ENCODE measurements around the gene NFATC2. TPM values are rescaled to one million over a fixed set of nuclear protein-coding genes. Genes with fewer than 3 reads are reported as not detected.

The NFATC2 gene
- total RNA-seq, 3 donors from 2014 or later = 6.2 to 7.3 (median 7.2) TPM

GRCh38 chr20:51452091-51452613, 90.4 kb downstream of the NFATC2 start:
- peaks cover 11% of the 10 kb centered on the region for H3K4me1 ChIP-seq (ENCODE audit: low read depth)
- intact Hi-C loops (cut with DNase I, micrococcal nuclease) = no loop called here
- no peaks in the 10 kb centered on the region for H3K9me3 ChIP-seq
- TF ChIP-seq, protein P1, sequence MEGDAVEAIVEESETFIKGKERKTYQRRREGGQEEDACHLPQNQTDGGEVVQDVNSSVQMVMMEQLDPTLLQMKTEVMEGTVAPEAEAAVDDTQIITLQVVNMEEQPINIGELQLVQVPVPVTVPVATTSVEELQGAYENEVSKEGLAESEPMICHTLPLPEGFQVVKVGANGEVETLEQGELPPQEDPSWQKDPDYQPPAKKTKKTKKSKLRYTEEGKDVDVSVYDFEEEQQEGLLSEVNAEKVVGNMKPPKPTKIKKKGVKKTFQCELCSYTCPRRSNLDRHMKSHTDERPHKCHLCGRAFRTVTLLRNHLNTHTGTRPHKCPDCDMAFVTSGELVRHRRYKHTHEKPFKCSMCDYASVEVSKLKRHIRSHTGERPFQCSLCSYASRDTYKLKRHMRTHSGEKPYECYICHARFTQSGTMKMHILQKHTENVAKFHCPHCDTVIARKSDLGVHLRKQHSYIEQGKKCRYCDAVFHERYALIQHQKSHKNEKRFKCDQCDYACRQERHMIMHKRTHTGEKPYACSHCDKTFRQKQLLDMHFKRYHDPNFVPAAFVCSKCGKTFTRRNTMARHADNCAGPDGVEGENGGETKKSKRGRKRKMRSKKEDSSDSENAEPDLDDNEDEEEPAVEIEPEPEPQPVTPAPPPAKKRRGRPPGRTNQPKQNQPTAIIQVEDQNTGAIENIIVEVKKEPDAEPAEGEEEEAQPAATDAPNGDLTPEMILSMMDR (IDR thresholded peaks at IDR 0.05) = no peak
- ATAC-seq (no peak), DNase-seq (no peak)
- H3K36me3 ChIP-seq (ENCODE audit: low read depth) = no peaks in the 10 kb centered on the region
- no peak overlapping the region for H3K4me3 ChIP-seq

DNA sequence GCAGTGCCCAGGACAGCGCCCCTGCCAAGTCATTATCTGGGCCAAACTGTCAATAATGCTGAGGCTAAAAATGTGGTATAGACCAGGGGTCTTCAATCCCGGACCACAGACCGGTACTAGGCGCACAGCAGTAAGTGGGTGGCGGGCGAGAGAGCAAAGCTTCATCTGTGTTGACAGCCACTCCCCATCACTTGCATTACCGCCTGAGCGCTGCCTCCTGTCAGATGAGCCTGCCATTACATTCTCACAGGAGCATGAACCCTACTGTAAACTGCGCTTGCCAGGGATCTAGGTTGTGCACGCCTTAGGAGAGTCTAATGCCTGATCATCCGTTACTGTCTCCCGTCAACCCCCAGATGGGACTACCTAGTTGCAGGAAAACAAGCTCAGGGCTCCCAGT, 91.0 kb downstream of the NFATC2 start:
- Histone ChIP-seq H3K4me3 (no peak overlapping the region), H3K4me1 (ENCODE audit: low read depth) (peaks cover 5% of the 10 kb centered on the region), H3K36me3 (ENCODE audit: low read depth) (no peaks in the 10 kb centered on the region), H3K9me3 (no peaks in the 10 kb centered on the region)
- no peak for DNase-seq
- TF ChIP-seq, protein P1 (IDR thresholded peaks at IDR 0.05) = no peak
- ATAC-seq = no peak
- intact Hi-C loops (cut with DNase I, micrococcal nuclease) = no loop called here

DNA sequence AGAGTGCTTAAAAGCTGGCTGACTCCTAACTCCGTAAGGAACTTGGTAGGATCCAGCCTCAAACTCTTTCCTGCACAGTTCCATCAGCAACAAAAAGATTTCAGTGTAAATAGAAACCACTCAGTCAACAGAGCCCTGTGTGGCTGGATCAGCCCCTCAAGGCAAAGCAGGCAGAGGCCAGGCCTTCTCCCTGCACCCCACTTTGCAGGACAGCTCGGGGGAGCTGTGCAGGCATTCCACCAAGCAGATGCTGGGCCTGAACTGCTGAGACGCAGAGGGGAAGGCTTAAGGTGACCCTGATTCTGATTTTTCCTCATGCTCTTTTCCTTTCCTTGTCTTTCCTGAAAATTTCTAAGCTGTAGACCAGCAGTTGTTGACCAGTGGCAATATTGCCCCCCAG, 91.5 kb downstream of the NFATC2 start:
- Histone ChIP-seq H3K4me3 (no peak overlapping the region), H3K9me3 (no peaks in the 10 kb centered on the region), H3K36me3 (ENCODE audit: low read depth) (no peaks in the 10 kb centered on the region), H3K4me1 (ENCODE audit: low read depth) (no peaks in the 10 kb centered on the region)
- ATAC-seq (no peak), DNase-seq (no peak)
- TF ChIP-seq, protein P1 (IDR thresholded peaks at IDR 0.05) = no peak
- intact Hi-C loops (cut with DNase I, micrococcal nuclease) = no loop called here

GRCh38 chr20:51450221-51450712, 92.3 kb downstream of the NFATC2 start:
- DNase-seq (no peak), ATAC-seq (no peak)
- H3K4me3 ChIP-seq = no peak overlapping the region
- no peaks in the 10 kb centered on the region for H3K36me3 ChIP-seq (ENCODE audit: low read depth)
- no peaks in the 10 kb centered on the region for H3K4me1 ChIP-seq (ENCODE audit: low read depth)
- H3K9me3 ChIP-seq = no peaks in the 10 kb centered on the region
- intact Hi-C loops (cut with DNase I, micrococcal nuclease) = no loop called here
- TF ChIP-seq, protein P1 (IDR thresholded peaks at IDR 0.05) = no peak

DNA sequence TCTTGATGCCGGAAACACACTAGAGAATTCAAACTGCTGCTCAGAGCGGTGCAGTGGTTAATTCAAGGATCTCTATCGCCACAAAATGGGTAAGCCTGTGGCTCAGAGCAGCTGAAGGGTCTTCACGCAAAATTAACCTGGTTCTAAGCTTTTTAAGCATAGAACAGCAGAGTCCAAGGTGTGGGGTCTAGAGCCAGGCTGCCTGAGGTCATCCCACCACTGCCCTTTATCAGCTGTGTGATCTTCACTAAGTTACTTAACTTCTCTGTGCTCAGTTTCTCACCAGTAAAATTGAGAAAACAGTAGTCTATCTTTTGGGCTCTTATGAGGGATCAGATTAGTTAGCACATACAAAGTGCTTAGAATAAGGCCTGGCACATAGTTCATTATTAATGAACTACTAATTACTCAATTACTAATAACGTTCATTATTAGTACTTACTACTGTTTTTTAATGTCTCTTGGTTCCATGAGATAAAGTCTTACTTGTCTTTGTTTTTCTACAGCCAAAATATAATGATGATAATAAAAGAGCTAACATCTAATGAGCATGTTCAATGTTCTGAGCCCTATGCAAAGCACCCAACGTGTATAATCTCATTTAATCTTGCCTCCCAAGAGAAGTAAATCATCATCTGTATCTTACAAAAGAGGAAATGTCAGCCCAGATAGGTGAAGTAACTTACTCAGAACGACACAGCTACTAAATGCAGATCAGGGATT, 92.9 kb downstream of the NFATC2 start:
- DNase-seq = no peak
- no peak for ATAC-seq
- H3K4me1 ChIP-seq (ENCODE audit: low read depth) = no peaks in the 10 kb centered on the region
- TF ChIP-seq, protein P1 (IDR thresholded peaks at IDR 0.05) = no peak
- no peak overlapping the region for H3K4me3 ChIP-seq
- intact Hi-C loops (cut with DNase I, micrococcal nuclease) = no loop called here
- H3K36me3 ChIP-seq (ENCODE audit: low read depth) = no peaks in the 10 kb centered on the region
- no peaks in the 10 kb centered on the region for H3K9me3 ChIP-seq

All from mucosa of descending colon (tissue), 3 donors.